IPS DF 4.7 (cell line): ENCODE results near the gene SOX6.
"Not testable (repeated sequence)": the region's sequence is repeated elsewhere in the genome, so short reads cannot be mapped to it uniquely, and the experiment has no call there.

Experiments
- DNase-seq: peaks from one replicate; pipeline ENCODE4 v3.0.0-alpha.2; 2013; ENCODE audit warnings: low spot score; ENCODE audit errors: extremely low read depth

SOX6 gene

GRCh38 chr11:15937601-15938120 lies 418.7 kb downstream of the SOX6 start:
- no peak for DNase-seq

- DNase-seq: no peak
These were observed 420.3 kb downstream of the SOX6 start for GRCh38 chr11:15936011-15936410.

- no peak for DNase-seq
These were observed 421.0 kb downstream of the SOX6 start for GRCh38 chr11:15935373-15935772.

GRCh38 chr11:15933886-15934625 lies 422.3 kb downstream of the SOX6 start:
- DNase-seq: no peak

- no peak for DNase-seq
These were observed 423.9 kb downstream of the SOX6 start for GRCh38 chr11:15932417-15932816.

GRCh38 chr11:15931497-15931896 lies 424.8 kb downstream of the SOX6 start:
- DNase-seq: no peak

GRCh38 chr11:15930442-15931025 lies 425.8 kb downstream of the SOX6 start:
- DNase-seq: no peak

- no peak for DNase-seq
These were observed 426.9 kb downstream of the SOX6 start for GRCh38 chr11:15929371-15929901.

GRCh38 chr11:15927864-15928217 lies 428.5 kb downstream of the SOX6 start:
- no peak for DNase-seq

GRCh38 chr11:15927196-15927863 lies 429.0 kb downstream of the SOX6 start:
- DNase-seq: no peak

- no peak for DNase-seq
These were observed 430.3 kb downstream of the SOX6 start for GRCh38 chr11:15926071-15926470.

GRCh38 chr11:15923183-15923582 lies 433.2 kb downstream of the SOX6 start:
- DNase-seq: no peak

- not testable (repeated sequence) for DNase-seq
These were observed 433.6 kb downstream of the SOX6 start for GRCh38 chr11:15922745-15923144.

GRCh38 chr11:15920856-15921629 lies 435.3 kb downstream of the SOX6 start:
- no peak for DNase-seq

GRCh38 chr11:15918674-15919073 lies 437.7 kb downstream of the SOX6 start:
- DNase-seq: no peak

- no peak for DNase-seq
These were observed 438.1 kb downstream of the SOX6 start for GRCh38 chr11:15918212-15918611.
